Skeletal muscle tissue (tissue), 4 donors: ENCODE measurements around the gene MAML1. TPM values are rescaled to one million over a fixed set of nuclear protein-coding genes. Genes with fewer than 3 reads are reported as not detected.
"Not testable (repeated sequence)": the region's sequence is repeated elsewhere in the genome, so short reads cannot be mapped to it uniquely, and the experiment has no call there.

ENCODE experiments used
- H3K27ac ChIP-seq: one replicate; pipeline ENCODE4 v1.7.0; 2013; ENCODE audit warnings: mild to moderate bottlenecking, low read depth, low read length, inconsistent platforms
- H3K27me3 ChIP-seq, 3 donors: one replicate each; pipeline ENCODE4 v1.7.0; 2013; ENCODE audit warnings: low read length in 3 of 3; ENCODE audit not compliant: control insufficient read depth in 3 of 3, insufficient read depth in 3 of 3
- H3K36me3 ChIP-seq, 3 donors: one replicate each; pipeline ENCODE4 v1.7.0; 2013; ENCODE audit warnings: low read length in 3 of 3; ENCODE audit not compliant: control insufficient read depth in 3 of 3, insufficient read depth in 3 of 3
- H3K4me1 ChIP-seq, 3 donors: one replicate each; pipeline ENCODE4 v1.7.0; 2013; ENCODE audit warnings: low read length in 3 of 3, mild to moderate bottlenecking in 3 of 3; ENCODE audit not compliant: control insufficient read depth in 3 of 3, insufficient read depth in 3 of 3
- H3K4me3 ChIP-seq, 3 donors: one replicate each; pipeline ENCODE4 v1.7.0; 2013; ENCODE audit warnings: low read length in 3 of 3
- H3K9ac ChIP-seq, 3 donors: one replicate each; pipeline ENCODE4 v1.7.0; 2013; ENCODE audit warnings: low read length in 3 of 3, mild to moderate bottlenecking in 3 of 3, moderate library complexity in 2 of 3, low read depth in 1 of 3
- H3K9me3 ChIP-seq, 3 donors: one replicate each; pipeline ENCODE4 v1.7.0; 2013; ENCODE audit warnings: low read length in 3 of 3; ENCODE audit not compliant: control insufficient read depth in 3 of 3
- total RNA-seq: library from RNA; depleted of rRNA; stranded (reverse); fragments of >200 nt; gene quantifications from one replicate; pipeline ENCODE4 v1.2.3, GENCODE V29; 2014
- donor health status: Osteomylitis.

MAML1 gene
- total RNA-seq, 1 donor from 2014 or later = 7.8 TPM

DNA sequence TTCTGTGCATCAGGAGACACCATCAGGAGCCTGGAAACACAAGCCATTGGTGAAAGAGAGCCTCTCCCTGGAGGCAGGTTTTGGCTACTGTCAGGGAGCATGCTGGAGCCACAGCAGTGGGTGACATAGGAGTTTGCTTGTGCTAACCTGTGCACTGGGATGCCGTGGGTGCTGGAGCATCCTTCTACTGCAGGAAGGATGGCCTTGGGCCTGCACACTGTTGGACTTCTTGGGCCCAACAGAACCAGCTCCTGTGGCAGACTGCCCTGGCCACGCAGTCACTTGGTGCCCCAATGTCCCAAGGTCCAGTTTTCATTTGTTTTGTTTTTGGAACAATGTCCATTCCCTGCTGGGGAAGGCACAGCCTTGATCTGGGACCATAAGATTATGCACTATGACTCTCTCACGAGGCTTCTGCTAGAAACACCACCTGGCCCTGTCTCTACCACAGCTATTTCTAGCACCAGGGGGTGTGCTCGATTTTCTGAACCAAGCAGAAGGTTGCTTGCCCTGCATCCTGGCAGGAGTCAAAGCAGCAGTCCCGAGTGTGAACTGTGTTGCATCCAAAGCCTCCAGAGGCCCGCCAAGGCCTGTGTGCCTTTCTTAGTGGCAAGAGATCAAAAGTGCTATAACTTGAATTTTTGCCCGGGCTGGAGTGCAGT, 55.7 kb downstream of the MAML1 start:
- Histone ChIP-seq H3K36me3 (peaks cover 0 to 6% (median 5%) of the 10 kb centered on the region in 3 donors), H3K27ac (no peak overlapping the region), H3K9ac (no peak overlapping the region), H3K27me3 (no peaks in the 10 kb centered on the region), H3K9me3 (no peaks in the 10 kb centered on the region), H3K4me3 (no peak overlapping the region), H3K4me1 (peaks cover 10 to 14% (median 10%) of the 10 kb centered on the region in 3 donors)

DNA sequence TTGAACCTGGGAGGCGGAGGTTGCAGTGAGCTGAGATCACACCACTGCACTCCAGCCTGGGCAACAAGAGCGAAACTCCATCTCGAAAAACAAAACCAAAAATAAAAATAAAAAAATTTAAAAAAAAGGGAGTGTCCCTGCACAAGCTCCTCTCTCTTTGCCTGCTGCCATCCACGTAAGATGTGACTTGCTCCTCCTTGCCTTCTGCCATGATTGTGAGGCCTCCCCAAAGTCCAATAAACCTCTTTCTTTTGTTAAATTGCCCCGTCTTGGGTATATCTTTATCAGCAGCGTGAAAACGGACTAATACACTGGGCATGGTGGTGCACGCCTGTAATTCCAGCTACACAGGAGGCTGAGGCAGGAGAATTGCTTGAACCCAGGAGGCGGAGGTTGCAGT, 56.7 kb downstream of the MAML1 start:
- H3K36me3 ChIP-seq, H3K4me3 ChIP-seq, H3K9me3 ChIP-seq, H3K27me3 ChIP-seq, H3K9ac ChIP-seq, H3K27ac ChIP-seq: not testable (repeated sequence)
- H3K4me1 ChIP-seq = peaks cover 19 to 23% (median 20%) of the 10 kb centered on the region in 3 donors

DNA sequence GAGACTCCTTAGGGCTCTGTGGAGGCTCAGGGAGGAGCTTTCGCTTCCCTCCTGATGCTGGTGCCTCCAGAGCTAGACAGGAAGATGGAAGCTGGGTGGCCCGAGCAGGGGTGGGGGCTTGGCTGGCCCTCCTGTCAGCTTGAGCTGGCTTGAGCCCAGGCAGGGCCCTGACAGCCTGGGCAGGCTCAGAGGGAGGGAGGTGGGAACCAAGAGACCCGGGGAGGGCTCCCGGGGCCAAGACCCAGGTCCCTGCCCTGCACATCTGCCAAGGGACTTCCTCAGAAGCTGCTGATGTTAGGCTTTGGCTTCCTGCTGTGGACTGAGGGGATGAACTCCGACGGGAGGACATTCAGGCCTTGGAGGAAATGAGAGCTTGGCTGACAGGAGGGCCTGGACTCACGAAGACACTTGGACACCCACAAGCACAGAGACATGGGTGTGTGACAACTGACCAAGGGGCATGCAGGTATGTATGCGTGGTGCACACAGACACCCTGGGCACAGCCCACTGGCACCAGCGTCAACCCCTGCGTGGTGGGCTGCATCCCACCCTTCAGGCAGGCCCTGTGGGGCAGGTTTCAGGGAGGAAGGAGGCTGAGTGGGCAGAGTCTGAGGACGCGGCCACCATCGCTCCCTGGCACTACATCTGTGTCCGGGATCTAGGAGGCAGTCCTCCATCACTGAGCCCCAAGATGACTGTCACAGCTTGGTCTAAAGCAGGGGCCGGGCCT, 59.4 kb downstream of the MAML1 start:
- H3K4me1 ChIP-seq = peaks cover 31 to 48% (median 41%) of the 10 kb centered on the region in 3 donors
- peak overlapping the region in 1 of 3 donors; percentile 25 for H3K9ac ChIP-seq
- no peaks in the 10 kb centered on the region for H3K9me3 ChIP-seq
- peaks cover 2 to 7% (median 6%) of the 10 kb centered on the region in 3 donors for H3K36me3 ChIP-seq
- H3K27me3 ChIP-seq = no peaks in the 10 kb centered on the region
- peak overlapping the region; percentile 44 for H3K27ac ChIP-seq
- H3K4me3 ChIP-seq = no peak overlapping the region

DNA sequence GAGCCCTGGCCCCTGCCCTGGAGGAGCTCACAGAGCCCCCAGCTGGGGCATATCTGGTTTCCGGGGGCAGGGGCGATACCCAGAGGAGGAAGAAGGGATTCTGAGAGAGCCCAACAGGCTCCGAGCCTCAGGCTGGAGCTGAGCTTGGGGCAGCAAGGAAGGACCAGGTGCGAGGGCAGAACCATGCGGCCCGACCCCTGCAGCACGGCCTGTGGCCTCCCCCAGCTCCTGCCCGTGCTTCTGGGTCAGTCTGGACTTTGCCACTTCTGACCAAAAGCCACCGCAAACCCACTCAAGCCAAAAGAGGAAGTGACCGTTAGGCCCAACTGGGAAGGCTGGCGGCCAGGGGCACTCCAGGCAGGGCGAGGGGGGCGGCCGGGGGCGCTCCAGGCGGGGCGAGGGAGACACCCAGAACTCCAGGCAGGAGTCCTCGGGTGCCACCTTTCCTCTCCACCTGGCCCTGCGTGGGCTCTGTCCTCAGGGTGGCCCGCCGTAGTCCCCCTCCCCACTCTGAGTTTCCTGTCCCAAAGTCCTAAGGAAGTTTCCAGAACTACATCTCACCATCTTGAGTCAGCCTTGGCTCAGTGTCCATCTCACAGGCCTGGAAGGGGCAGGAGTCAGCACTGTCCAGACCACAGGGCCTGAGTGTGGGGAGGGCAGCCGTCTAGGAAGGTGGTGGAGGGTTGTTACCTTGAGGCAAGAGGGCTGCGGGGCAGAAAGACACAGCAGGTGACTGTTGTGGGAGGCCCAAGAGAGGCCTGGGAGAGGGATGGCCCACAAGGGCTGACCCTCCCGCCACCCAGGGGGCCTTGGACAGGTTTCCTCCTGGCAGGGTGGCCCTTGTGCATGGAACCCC, 60.2 kb downstream of the MAML1 start:
- Histone ChIP-seq H3K36me3 (peaks cover 7 to 11% (median 9%) of the 10 kb centered on the region in 3 donors), H3K27me3 (no peaks in the 10 kb centered on the region), H3K9me3 (no peaks in the 10 kb centered on the region), H3K4me1 (peaks cover 31 to 50% (median 43%) of the 10 kb centered on the region in 3 donors), H3K9ac (peak overlapping the region in 1 of 3 donors; percentile 25), H3K27ac (peak overlapping the region; percentile 44), H3K4me3 (no peak overlapping the region)

DNA sequence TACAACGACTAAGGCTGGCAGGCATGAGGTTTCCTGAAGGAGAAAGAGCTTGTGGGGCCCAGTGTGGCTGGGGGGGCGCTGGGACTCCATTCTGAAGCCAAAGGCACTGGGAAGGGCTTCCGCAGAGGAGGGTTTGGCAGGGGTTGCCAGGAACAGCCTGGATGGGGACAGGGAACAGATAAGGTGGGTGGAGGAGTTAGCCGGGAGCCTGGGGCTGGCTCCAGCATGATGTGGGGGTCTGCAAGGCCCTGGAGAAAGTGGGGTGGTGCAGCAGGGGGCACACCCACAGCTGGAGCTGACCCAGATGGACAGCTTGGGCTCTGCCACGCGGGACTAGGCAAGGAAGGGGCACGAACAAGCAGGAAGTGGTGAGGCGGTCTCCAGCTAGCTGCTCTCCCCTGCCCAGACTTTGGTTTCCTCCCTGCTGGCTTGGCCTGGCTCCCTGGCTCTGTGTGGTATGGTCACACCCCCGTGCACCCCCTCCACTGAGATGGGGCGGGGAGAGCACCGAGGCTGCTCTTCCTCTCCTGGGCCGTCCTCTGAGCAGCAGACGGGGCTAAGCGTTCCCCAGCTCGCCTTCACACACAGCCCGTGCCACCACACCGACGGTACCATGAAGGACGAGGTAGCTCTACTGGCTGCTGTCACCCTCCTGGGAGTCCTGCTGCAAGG, 61.0 kb downstream of the MAML1 start, which contains the start of gene LTC4S:
LTC4S (plus strand) TSS at position 519 of the 672 bp plus-strand sequence; CDS start at position 614, 95 bp downstream.
- peak within 1 kb of the TSS; percentile 43 to 51 (median 45) for H3K4me3 ChIP-seq
- H3K27ac ChIP-seq = peak within 1 kb of the TSS; percentile 44
- H3K9ac ChIP-seq = peak within 1 kb of the TSS in 2 of 3 donors; percentile 40 to 69
- no peaks in the 10 kb centered on the region for H3K27me3 ChIP-seq
- H3K9me3 ChIP-seq = no peaks in the 10 kb centered on the region
- H3K4me1 ChIP-seq = peaks cover 31 to 47% (median 43%) of the 10 kb centered on the region in 3 donors
- H3K36me3 ChIP-seq = peaks cover 13 to 17% (median 15%) of the 10 kb centered on the region in 3 donors

DNA sequence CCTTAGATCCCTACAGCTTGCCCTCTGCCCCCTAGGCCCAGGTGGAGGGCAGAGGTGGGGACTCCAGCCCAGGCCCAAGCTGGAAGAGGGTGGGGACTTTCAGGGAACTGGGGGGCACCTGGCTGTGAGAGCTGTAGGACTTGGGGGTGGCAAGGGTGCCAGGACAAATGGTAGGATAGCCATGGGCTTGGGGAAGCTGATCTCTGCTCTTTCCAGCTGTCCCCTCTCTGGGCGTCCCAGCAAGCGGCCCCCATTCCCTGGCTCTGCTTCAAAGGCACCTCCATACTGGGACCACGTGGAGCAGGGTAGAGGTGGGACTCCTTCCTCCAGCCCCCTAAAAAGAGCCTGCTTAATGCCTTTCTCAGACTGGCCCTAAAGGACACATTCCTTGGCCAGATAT, 61.5 kb downstream of the MAML1 start:
- H3K36me3 ChIP-seq = peaks cover 19 to 23% (median 21%) of the 10 kb centered on the region in 3 donors
- H3K9ac ChIP-seq = peak overlapping the region in 1 of 3 donors; percentile 40
- peak overlapping the region; percentile 43 to 51 (median 45) for H3K4me3 ChIP-seq
- no peaks in the 10 kb centered on the region for H3K27me3 ChIP-seq
- peak overlapping the region; percentile 44 for H3K27ac ChIP-seq
- H3K9me3 ChIP-seq = no peaks in the 10 kb centered on the region
- peaks cover 31 to 47% (median 43%) of the 10 kb centered on the region in 3 donors for H3K4me1 ChIP-seq

DNA sequence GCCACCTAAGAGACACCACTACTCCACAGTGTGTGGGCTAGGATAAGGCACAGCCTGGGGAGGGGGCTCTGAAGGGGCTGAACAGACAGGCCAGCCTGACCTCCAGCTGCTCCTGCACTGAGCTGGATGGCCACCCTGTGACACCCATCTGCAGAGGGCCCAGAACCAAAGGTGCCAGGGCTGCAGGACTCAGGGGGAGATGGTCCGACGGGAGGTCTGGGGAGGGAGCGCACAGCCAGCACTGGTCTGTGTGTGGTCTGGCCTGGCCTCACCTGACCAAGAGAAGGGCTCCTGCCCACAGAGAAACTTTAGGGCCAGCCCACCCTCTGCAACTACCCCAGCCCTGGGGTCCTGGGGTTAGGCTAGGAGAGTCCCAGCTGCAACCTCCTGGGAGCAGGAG, 62.0 kb downstream of the MAML1 start:
- Histone ChIP-seq H3K36me3 (peaks cover 23 to 27% (median 25%) of the 10 kb centered on the region in 3 donors), H3K27ac (no peak overlapping the region), H3K9ac (peak overlapping the region in 1 of 3 donors; percentile 40), H3K9me3 (no peaks in the 10 kb centered on the region), H3K4me1 (peaks cover 31 to 47% (median 43%) of the 10 kb centered on the region in 3 donors), H3K4me3 (peak overlapping the region in 2 of 3 donors; percentile 31 to 43), H3K27me3 (no peaks in the 10 kb centered on the region)

DNA sequence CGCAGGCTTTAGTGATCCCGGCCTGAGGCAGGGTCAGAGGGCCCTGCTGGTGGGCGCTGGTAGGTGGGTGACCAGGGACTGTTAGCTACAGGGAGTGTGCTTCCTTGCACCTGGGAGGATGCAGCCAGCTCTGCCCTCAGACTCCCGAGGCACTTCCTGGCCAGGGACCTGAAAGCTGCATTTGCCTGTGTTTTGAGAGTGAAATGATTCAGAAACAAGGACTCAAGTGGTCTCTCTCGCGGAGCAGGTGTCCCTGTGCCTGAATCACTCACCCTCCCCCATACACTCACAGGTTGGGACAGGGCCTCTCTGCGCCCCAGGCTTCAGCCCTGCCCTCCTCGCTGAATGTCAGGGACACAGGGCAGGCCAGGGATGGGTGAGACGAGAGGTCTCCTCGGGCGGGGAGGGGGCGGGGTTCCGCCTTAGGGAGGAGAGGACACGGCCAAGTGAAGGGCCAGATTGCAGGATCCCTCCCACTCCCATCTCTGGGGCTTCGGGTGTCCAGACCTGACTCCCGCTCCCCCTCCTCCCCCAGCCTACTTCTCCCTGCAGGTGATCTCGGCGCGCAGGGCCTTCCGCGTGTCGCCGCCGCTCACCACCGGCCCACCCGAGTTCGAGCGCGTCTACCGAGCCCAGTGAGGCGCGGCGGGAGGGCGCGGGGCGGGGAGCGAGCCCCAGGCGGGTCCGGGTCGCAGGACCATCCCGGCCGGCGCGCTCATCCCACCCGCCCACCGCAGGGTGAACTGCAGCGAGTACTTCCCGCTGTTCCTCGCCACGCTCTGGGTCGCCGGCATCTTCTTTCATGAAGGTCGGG, 62.6 kb downstream of the MAML1 start:
- H3K27me3 ChIP-seq = no peaks in the 10 kb centered on the region
- H3K36me3 ChIP-seq = peaks cover 26 to 32% (median 31%) of the 10 kb centered on the region in 3 donors
- peaks cover 31 to 47% (median 43%) of the 10 kb centered on the region in 3 donors for H3K4me1 ChIP-seq
- H3K9ac ChIP-seq = peak overlapping the region; percentile 33 to 69 (median 45)
- H3K4me3 ChIP-seq = peak overlapping the region; percentile 43 to 67 (median 60)
- H3K9me3 ChIP-seq = no peaks in the 10 kb centered on the region
- H3K27ac ChIP-seq = no peak overlapping the region
